Gastrocnemius medialis (tissue), 4 donors: ENCODE data around the gene RCOR2. TPM values are rescaled to one million over a fixed set of nuclear protein-coding genes. Genes with fewer than 3 reads are reported as not detected.
"Not testable (repeated sequence)": the region's sequence is repeated elsewhere in the genome, so short reads cannot be mapped to it uniquely, and the experiment has no call there.

ENCODE experiments used
- ATAC-seq, 2 donors: fragments of 150-250 bp; one replicate each; pipeline ENCODE4 v1.9.1; 2016
- DNase-seq, 2 donors: peaks; one replicate each; pipeline ENCODE4 v3.0.0-alpha.2; 2019
- H3K27ac ChIP-seq, 4 donors: fragments of 200-600 bp; sonication (generic); 1 replicate in 1 of 4; 2 replicates in 3 of 4; pipeline ENCODE4 v1.5.1; 2016 to 2018; ENCODE audit warnings: mild to moderate bottlenecking in 2 of 4, moderate library complexity in 1 of 4
- H3K27me3 ChIP-seq, 3 donors: fragments of 200-600 bp; sonication (generic) in 2 of 3; 1 replicate in 1 of 3; 2 replicates in 2 of 3; pipeline versions ENCODE4 v1.5.1 to v1.6.0; 2016 to 2019; ENCODE audit warnings: mild to moderate bottlenecking in 1 of 3, moderate library complexity in 1 of 3
- H3K36me3 ChIP-seq, 2 donors: fragments of 200-600 bp; sonication (generic) in 1 of 2; one replicate each; pipeline ENCODE4 v1.5.1; 2017 to 2018
- H3K4me1 ChIP-seq, 2 donors: fragments of 200-600 bp; sonication (generic) in 1 of 2; one replicate each; pipeline ENCODE4 v1.5.1; 2016 to 2017; ENCODE audit warnings: mild to moderate bottlenecking in 2 of 2
- H3K4me3 ChIP-seq, 4 donors: fragments of 200-600 bp; sonication (generic) in 3 of 4; 1 replicate in 1 of 4; 2 replicates in 3 of 4; pipeline ENCODE4 v1.5.1; 2016 to 2019; ENCODE audit warnings: mild to moderate bottlenecking in 2 of 4
- H3K9me3 ChIP-seq, 3 donors: fragments of 200-600 bp; sonication (generic) in 2 of 3; 1 replicate in 1 of 3; 2 replicates in 2 of 3; pipeline ENCODE4 v1.5.1; 2016 to 2019
- POLR2A ChIP-seq, 2 donors: fragments of 450-650 bp; IDR thresholded peaks; one replicate each; pipeline ENCODE4 v1.6.1; 2017; ENCODE audit warnings: antibody characterized with exemption in 2 of 2, mild to moderate bottlenecking in 2 of 2, moderate library complexity in 2 of 2
- in situ Hi-C, 4 donors: fragments of 200-750 bp; cut with MboI; loops; one replicate each; pipeline versions ENCODE4 v1.15.0 to v1.8.0; 2017; ENCODE audit warnings: low sequenced_read_pairs in 4 of 4
- intact Hi-C: fragments of 100-400 bp; cut with DNase I; formaldehyde crosslinking; loops from one replicate; pipeline ENCODE4 v1.15.1; 2023; ENCODE audit warnings: low total_unique reads
- total RNA-seq, 4 donors: library from RNA; depleted of rRNA; stranded (reverse); fragments of >200 nt; gene quantifications; one replicate each; pipeline versions ENCODE4 v1.1.0 to v1.2.3, GENCODE V29; 2016
- TF ChIP-seq, protein P1 (sequence below), 5 experiments: fragments of 450-650 bp in 3 of 5; fragments of 200-600 bp in 2 of 5; sonication (generic) in 2 of 5; IDR thresholded peaks in 4 of 5; conservative IDR thresholded peaks in 1 of 5; 1 replicate in 4 of 5; 2 replicates in 1 of 5; pipeline ENCODE4 v1.5.1; 2016 to 2019; ENCODE audit warnings: antibody characterized with exemption in 5 of 5, mild to moderate bottlenecking in 3 of 5, moderate library complexity in 3 of 5

RCOR2 gene
- total RNA-seq, 4 donors from 2014 or later, result 0.25 to 1.5 (median 0.45) TPM

DNA sequence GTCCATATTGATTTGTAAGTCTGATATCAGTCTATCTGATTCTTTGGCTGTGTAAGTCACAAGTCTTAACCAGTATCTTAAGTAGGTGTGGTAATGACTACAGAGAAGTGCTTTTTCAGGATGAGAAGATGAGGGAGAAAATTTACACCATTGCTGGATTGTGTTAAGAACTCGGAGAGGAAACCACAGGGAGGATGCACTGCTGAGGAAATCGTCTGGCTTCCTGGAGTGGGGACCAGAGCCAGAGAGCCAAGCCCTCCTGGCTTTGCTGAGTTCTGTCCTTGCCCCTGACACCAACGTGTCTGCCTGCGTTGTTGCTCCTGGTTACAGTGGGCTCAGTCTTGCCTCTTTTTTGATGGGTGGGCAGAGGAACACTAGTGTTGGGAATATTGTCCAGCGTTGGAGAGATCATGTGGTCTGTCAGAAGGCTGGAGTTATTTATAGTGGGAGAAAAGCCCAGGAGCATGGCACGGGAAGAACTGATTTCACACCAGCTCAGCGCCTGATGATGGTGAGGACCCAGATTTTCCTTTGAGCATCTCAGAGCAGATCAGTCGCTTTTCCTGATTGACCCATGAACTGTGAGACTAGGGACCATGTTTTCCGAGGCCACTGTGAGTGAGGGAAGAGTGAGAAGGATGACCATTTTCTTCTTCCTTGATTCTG, 48.4 kb downstream of the RCOR2 start:
- H3K36me3 ChIP-seq, result no peaks in the 10 kb centered on the region
- in situ Hi-C loops (no loop called here), intact Hi-C loops (no loop called here)
- ATAC-seq (no peak), DNase-seq (no peak)
- H3K4me1 ChIP-seq, result peaks cover 53 to 57% of the 10 kb centered on the region in 2 donors
- H3K4me3 ChIP-seq, result no peak overlapping the region
- no peaks in the 10 kb centered on the region for H3K9me3 ChIP-seq
- TF ChIP-seq, protein P1, sequence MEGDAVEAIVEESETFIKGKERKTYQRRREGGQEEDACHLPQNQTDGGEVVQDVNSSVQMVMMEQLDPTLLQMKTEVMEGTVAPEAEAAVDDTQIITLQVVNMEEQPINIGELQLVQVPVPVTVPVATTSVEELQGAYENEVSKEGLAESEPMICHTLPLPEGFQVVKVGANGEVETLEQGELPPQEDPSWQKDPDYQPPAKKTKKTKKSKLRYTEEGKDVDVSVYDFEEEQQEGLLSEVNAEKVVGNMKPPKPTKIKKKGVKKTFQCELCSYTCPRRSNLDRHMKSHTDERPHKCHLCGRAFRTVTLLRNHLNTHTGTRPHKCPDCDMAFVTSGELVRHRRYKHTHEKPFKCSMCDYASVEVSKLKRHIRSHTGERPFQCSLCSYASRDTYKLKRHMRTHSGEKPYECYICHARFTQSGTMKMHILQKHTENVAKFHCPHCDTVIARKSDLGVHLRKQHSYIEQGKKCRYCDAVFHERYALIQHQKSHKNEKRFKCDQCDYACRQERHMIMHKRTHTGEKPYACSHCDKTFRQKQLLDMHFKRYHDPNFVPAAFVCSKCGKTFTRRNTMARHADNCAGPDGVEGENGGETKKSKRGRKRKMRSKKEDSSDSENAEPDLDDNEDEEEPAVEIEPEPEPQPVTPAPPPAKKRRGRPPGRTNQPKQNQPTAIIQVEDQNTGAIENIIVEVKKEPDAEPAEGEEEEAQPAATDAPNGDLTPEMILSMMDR (IDR thresholded peaks at IDR 0.05 in 4 of 5, conservative IDR thresholded peaks at IDR 0.05 in 1 of 5), result no peak
- TF ChIP-seq POLR2A (IDR thresholded peaks at IDR 0.05), result no peak
- no peaks in the 10 kb centered on the region for H3K27me3 ChIP-seq
- peak overlapping the region in 3 of 4 donors; percentile 10 to 64 (median 31) for H3K27ac ChIP-seq

DNA sequence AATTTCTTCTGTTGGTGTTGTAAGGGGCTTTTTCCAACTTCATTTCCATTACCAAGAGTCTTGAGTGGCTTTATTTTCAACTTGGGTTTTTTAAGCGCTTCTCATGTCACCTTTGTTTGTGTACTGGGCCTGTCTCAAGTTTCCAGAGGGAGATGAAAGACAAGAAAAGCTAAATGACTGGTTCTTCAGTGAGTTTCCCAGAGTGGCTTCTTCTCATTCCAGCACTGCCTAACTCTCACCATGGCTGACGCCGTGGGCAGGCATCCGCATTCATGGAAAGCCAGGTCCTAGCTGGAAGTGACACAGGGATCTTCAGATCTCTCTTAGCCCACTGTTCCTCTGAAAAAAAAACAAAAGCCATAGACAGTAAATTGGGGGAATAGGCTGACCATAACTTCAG, 49.5 kb downstream of the RCOR2 start:
- no peak overlapping the region for H3K4me3 ChIP-seq
- H3K27me3 ChIP-seq, result no peaks in the 10 kb centered on the region
- H3K36me3 ChIP-seq, result peaks cover 0 to 3% of the 10 kb centered on the region in 2 donors
- TF ChIP-seq, protein P1 (IDR thresholded peaks at IDR 0.05 in 4 of 5, conservative IDR thresholded peaks at IDR 0.05 in 1 of 5), result no peak
- TF ChIP-seq POLR2A (IDR thresholded peaks at IDR 0.05), result no peak
- DNase-seq (no peak), ATAC-seq (no peak)
- peaks cover 47% of the 10 kb centered on the region in 2 donors for H3K4me1 ChIP-seq
- H3K27ac ChIP-seq, result no peak overlapping the region
- H3K9me3 ChIP-seq, result no peaks in the 10 kb centered on the region
- in situ Hi-C loops (no loop called here), intact Hi-C loops (no loop called here)

- no peak overlapping the region for H3K27ac ChIP-seq
- TF ChIP-seq, protein P1 (IDR thresholded peaks at IDR 0.05 in 4 of 5, conservative IDR thresholded peaks at IDR 0.05 in 1 of 5), result no peak
- no peak for TF ChIP-seq POLR2A (IDR thresholded peaks at IDR 0.05)
- intact Hi-C loops (no loop called here), in situ Hi-C loops (no loop called here)
- ATAC-seq (no peak), DNase-seq (peak in 1 of 2 donors; percentile 46)
- H3K4me1 ChIP-seq, result peaks cover 37% of the 10 kb centered on the region in 2 donors
- no peak overlapping the region for H3K4me3 ChIP-seq
- peaks cover 0 to 8% of the 10 kb centered on the region in 2 donors for H3K36me3 ChIP-seq
- H3K9me3 ChIP-seq, result no peaks in the 10 kb centered on the region
- H3K27me3 ChIP-seq, result no peaks in the 10 kb centered on the region
Observed at GRCh38 chr11:63866211-63866610, 50.8 kb downstream of the RCOR2 start.

DNA sequence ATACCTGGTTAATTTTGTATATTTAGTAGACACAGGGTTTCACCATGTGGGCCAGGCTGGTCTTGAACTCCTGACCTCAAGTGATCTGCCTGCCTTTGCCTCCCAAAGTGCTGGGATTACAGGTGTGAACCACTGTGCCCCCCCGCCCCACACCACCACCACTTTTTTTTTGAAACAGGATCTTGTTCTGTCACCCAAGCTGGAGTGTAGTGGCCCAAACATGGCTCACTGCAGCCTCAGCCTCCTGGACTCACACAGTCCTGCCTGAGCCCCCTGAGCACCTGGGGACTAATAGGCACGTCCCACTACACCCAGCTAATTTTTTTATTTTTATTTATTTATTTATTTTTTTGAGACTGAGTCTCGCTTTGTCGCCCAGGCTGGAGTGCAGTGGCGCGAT, 53.3 kb downstream of the RCOR2 start:
- H3K27me3 ChIP-seq, H3K9me3 ChIP-seq, ATAC-seq, in situ Hi-C loops, DNase-seq, intact Hi-C loops, H3K36me3 ChIP-seq, H3K27ac ChIP-seq, H3K4me3 ChIP-seq: not testable (repeated sequence)
- peaks cover 22 to 23% of the 10 kb centered on the region in 2 donors for H3K4me1 ChIP-seq

DNA sequence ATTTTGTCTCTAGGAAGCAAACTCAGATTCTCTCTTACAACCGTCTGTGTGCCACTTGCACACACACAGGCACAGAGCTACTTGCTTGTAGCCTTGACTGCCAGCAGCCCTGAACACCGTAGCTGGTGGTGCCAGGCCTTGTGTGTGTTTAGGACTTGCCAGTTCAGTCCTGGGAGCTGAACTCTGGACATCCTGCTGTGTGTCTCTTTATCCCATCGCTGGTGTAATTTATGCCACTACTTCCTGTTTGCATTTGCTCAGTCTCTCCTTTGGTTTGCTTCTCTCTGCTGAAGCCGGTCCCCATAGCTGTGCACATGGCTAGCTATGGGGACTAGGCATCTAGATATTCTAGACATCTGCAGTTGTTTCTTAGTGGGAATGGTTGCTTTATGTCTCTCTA, 54.0 kb downstream of the RCOR2 start:
- Histone ChIP-seq H3K27ac (no peak overlapping the region), H3K4me1 (peaks cover 23 to 24% of the 10 kb centered on the region in 2 donors), H3K9me3 (no peaks in the 10 kb centered on the region), H3K36me3 (peaks cover 0 to 8% of the 10 kb centered on the region in 2 donors), H3K27me3 (no peaks in the 10 kb centered on the region), H3K4me3 (no peak overlapping the region)
- in situ Hi-C loops (no loop called here), intact Hi-C loops (no loop called here)
- TF ChIP-seq POLR2A (IDR thresholded peaks at IDR 0.05), result no peak
- TF ChIP-seq, protein P1 (IDR thresholded peaks at IDR 0.05 in 4 of 5, conservative IDR thresholded peaks at IDR 0.05 in 1 of 5), result no peak
- no peak for ATAC-seq
- no peak for DNase-seq

Other genes with a start within 250 kb of the RCOR2 start
- gene ATL3, start 245.8 kb downstream of the RCOR2 start, total RNA-seq, result 10 to 100 TPM; 10.2 to 16.5 (median 12.4) TPM
- 100 to 1,000 TPM in 1 of 4 donors, 10 to 100 TPM in 3; 45.5 to 112 (median 86.0) TPM for gene RTN3, start 235.7 kb downstream of the RCOR2 start, total RNA-seq
- 10 to 100 TPM in 2 of 4 donors, 1 to 10 TPM in 2; 6.9 to 18.6 (median 11.8) TPM for gene ZFTA, start 148.4 kb downstream of the RCOR2 start, total RNA-seq
- 1 to 10 TPM; 2.7 to 6.3 (median 3.5) TPM for gene SPINDOC, start 103.7 kb downstream of the RCOR2 start, total RNA-seq
- 10 to 100 TPM; 17.8 to 37.2 (median 30.3) TPM for gene MARK2, start 78.1 kb downstream of the RCOR2 start, total RNA-seq
- 10 to 100 TPM in 1 of 4 donors, 1 to 10 TPM in 3; 4.9 to 11.4 (median 6.5) TPM for gene NAA40, start 21.8 kb upstream of the RCOR2 start, total RNA-seq
- gene COX8A, start 57.5 kb upstream of the RCOR2 start, total RNA-seq, result 1,000 to 10,000 TPM in 2 of 4 donors, 100 to 1,000 TPM in 2; 812 to 1,326 (median 983) TPM
- gene OTUB1, start 69.3 kb upstream of the RCOR2 start, total RNA-seq, result 10 to 100 TPM; 48.0 to 70.3 (median 59.5) TPM
- not detected for gene FLRT1, start 118.8 kb upstream of the RCOR2 start, total RNA-seq
- gene MACROD1, start 248.9 kb upstream of the RCOR2 start, total RNA-seq, result 100 to 1,000 TPM; 162 to 308 (median 205) TPM